GM23338 (cell line): ENCODE results near the gene IRF2BP2. TPM values are rescaled to one million over a fixed set of nuclear protein-coding genes. Genes with fewer than 3 reads are reported as not detected.

Experiments
- ATAC-seq: fragments of 200-7000 bp; cut with Tn5 transposase; 3 replicates; pipeline ENCODE4 v1.9.1; 2020
- DNase-seq: peaks from one replicate; pipeline ENCODE4 v3.0.0-alpha.2; 2015; ENCODE audit warnings: low spot score
- H2AFZ ChIP-seq: fragments of 200-600 bp; sonication (generic); 2 replicates; pipeline ENCODE4 v1.8.0; 2016; ENCODE audit warnings: antibody characterized with exemption, mild to moderate bottlenecking, moderate library complexity
- H3F3A ChIP-seq: fragments of 200-600 bp; sonication (generic); replicated peaks from 2 replicates; pipeline ENCODE4 v1.8.0; 2017; ENCODE audit warnings: antibody characterized with exemption, mixed run types, low read depth
- H3K27ac ChIP-seq: fragments of 200-600 bp; sonication (generic); 2 replicates; pipeline ENCODE4 v1.6.1; 2016; ENCODE audit warnings: low read depth
- H3K27me3 ChIP-seq: fragments of 200-600 bp; sonication (generic); 2 replicates; pipeline ENCODE4 v1.8.0; 2016; ENCODE audit warnings: mild to moderate bottlenecking, mixed run types, moderate library complexity; ENCODE audit not compliant: insufficient read depth
- H3K36me3 ChIP-seq: fragments of 200-600 bp; sonication (generic); 2 replicates; pipeline ENCODE4 v1.8.0; 2016; ENCODE audit warnings: mild to moderate bottlenecking; ENCODE audit not compliant: insufficient read depth
- H3K4me1 ChIP-seq: fragments of 200-600 bp; sonication (generic); 2 replicates; pipeline ENCODE4 v1.8.0; 2016; ENCODE audit warnings: mild to moderate bottlenecking, moderate library complexity; ENCODE audit not compliant: insufficient read depth
- H3K4me2 ChIP-seq: fragments of 200-600 bp; sonication (generic); 2 replicates; pipeline ENCODE4 v1.7.1; 2017; ENCODE audit warnings: mixed run types
- H3K4me3 ChIP-seq: fragments of 200-600 bp; sonication (generic); 2 replicates; pipeline ENCODE4 v1.6.1; 2016; ENCODE audit warnings: mixed run types
- H3K79me2 ChIP-seq: fragments of 200-600 bp; sonication (generic); replicated peaks from 2 replicates; pipeline ENCODE4 v1.8.0; 2017; ENCODE audit warnings: mild to moderate bottlenecking; ENCODE audit not compliant: insufficient read depth
- H3K9me2 ChIP-seq: fragments of 200-600 bp; sonication (generic); 2 replicates; pipeline ENCODE4 v1.8.0; 2017; ENCODE audit not compliant: insufficient read depth
- H4K20me1 ChIP-seq: fragments of 200-600 bp; sonication (generic); replicated peaks from 2 replicates; pipeline ENCODE4 v1.8.0; 2017; ENCODE audit warnings: mild to moderate bottlenecking; ENCODE audit not compliant: insufficient read depth
- H3K27ac Mint-ChIP-seq: 2 replicates; pipeline ENCODE4 v1.8.0; 2020; ENCODE audit warnings: inconsistent platforms, mild to moderate bottlenecking, moderate library complexity, mixed read lengths
- H3K27me3 Mint-ChIP-seq: 3 replicates; pipeline ENCODE4 v1.8.0; 2022; ENCODE audit warnings: low read depth, mild to moderate bottlenecking, moderate library complexity, mixed read lengths, inconsistent platforms; ENCODE audit not compliant: insufficient read depth, poor library complexity
- H3K36me3 Mint-ChIP-seq: 3 replicates; pipeline ENCODE4 v1.8.0; 2021; ENCODE audit warnings: low read depth, mild to moderate bottlenecking, inconsistent platforms, moderate library complexity, mixed read lengths
- H3K4me1 Mint-ChIP-seq: 3 replicates; pipeline ENCODE4 v1.8.0; 2020; ENCODE audit warnings: mild to moderate bottlenecking, inconsistent platforms, mixed read lengths
- H3K4me3 Mint-ChIP-seq: 3 replicates; pipeline ENCODE4 v1.8.0; 2021; ENCODE audit warnings: moderate library complexity, mild to moderate bottlenecking, inconsistent platforms, mixed read lengths
- H3K9me3 Mint-ChIP-seq: 3 replicates; pipeline ENCODE4 v1.8.0; 2020; ENCODE audit warnings: moderate library complexity, mild to moderate bottlenecking, inconsistent platforms, mixed read lengths
- CREB1 ChIP-seq: fragments of 250-450 bp; sonication (Bioruptor Pico); IDR thresholded peaks from 2 replicates; pipeline ENCODE4 v1.5.0; 2020; ENCODE audit warnings: low read depth, mild to moderate bottlenecking, moderate library complexity
- EZH2 ChIP-seq: fragments of 200-600 bp; sonication (generic); IDR thresholded peaks from one replicate; pipeline ENCODE4 v1.8.0; 2017; ENCODE audit warnings: antibody characterized with exemption, mild to moderate bottlenecking, low read depth; ENCODE audit not compliant: unreplicated experiment
- EZH2phosphoT487 ChIP-seq: fragments of 200-600 bp; sonication (generic); IDR thresholded peaks from one replicate; pipeline ENCODE4 v1.8.1; 2018; ENCODE audit warnings: antibody characterized with exemption; ENCODE audit not compliant: unreplicated experiment
- JUNB ChIP-seq: IDR thresholded peaks from one replicate; pipeline ENCODE4 v1.6.1; 2016; ENCODE audit warnings: antibody characterized with exemption; ENCODE audit not compliant: unreplicated experiment
- NANOG ChIP-seq: IDR thresholded peaks from 2 replicates; pipeline ENCODE4 v1.6.1; 2016; ENCODE audit warnings: antibody characterized with exemption, borderline replicate concordance
- POLR2AphosphoS5 ChIP-seq: IDR thresholded peaks from 2 replicates; pipeline ENCODE4 v1.6.1; 2016; ENCODE audit warnings: antibody characterized with exemption, low read depth
- ZNF331 ChIP-seq: fragments of 250-450 bp; sonication (Bioruptor Pico); IDR thresholded peaks from 2 replicates; pipeline ENCODE4 v1.5.0; 2020; ENCODE audit warnings: low read depth, mild to moderate bottlenecking, moderate library complexity
- long read RNA-seq: library from polyadenylated mRNA; unstranded; transcript quantifications from one replicate; pipeline ENCODE4 v2.0.0, GENCODE V29; 2020; ENCODE audit not compliant: unreplicated experiment
- polyA plus RNA-seq: library from polyadenylated mRNA; unstranded; fragments of >200 nt; fragmentation: Nextera tagmentation; extraction: Ambion mirVana; gene quantifications from 2 replicates; pipeline ENCODE4 v1.2.1, GENCODE V29; 2016
- total RNA-seq: library from RNA; depleted of rRNA; stranded (reverse); fragments of >200 nt; shearing (Covaris generic); gene quantifications from 2 replicates; pipeline ENCODE4 v1.2.3, GENCODE V29; 2014; rRNA removed
- TF ChIP-seq, protein P1 (sequence below): fragments of 250-450 bp; sonication (Bioruptor Pico); IDR thresholded peaks from 2 replicates; pipeline ENCODE4 v1.5.0; 2020; ENCODE audit warnings: mild to moderate bottlenecking, moderate library complexity

Gene IRF2BP2
- total RNA-seq (62.4 and 62.9 TPM in 2 replicates), polyA plus RNA-seq (19.4 and 21.5 TPM in 2 replicates)
- long read RNA-seq, full-length matches to known transcripts = 1 of 2 reads
- long read RNA-seq, partial matches to known transcripts = 0 of 2 reads
- long read RNA-seq, other reads (novel, unspliced or antisense) = 1 of 2 reads

DNA sequence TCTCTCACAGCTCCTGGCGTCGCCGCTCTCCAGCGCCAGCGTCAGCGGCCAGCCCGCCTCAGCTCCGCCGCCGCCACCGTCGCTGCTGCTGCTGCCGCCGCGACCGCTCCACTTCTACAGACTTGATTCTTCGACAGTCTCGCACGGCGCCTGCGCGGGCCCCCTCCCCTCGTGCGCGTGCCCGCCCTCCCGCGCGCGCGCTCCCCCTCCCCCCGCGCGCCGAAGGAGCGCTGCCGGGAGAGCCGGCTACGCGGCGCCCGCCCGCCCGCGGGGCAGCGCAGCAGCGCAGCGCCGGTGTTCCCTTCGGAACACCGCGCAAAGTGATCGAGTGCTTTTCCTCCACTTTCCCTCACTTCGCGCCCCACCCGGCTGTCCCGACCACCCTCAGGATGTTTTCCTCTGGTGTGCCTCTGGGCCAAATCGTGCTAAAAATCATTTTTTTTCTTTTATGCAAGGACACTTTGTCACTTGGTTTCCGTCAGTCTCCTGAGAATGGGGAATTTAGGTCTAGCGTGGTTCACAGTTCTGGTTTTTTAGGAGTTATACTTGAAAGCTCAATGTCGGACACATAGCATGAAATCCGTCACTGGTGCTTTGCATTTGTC lies at the start of gene IRF2BP2:
Gene IRF2BP2 (minus strand): TSS at position 118 of the 605 bp plus-strand sequence. CDS start 684 bp downstream, outside the sequence.
- Histone ChIP-seq H3K4me3 (peak within 1 kb of the TSS; percentile 72), H3K4me2 (peak within 1 kb of the TSS; percentile 85), H3K27ac (peak within 1 kb of the TSS; percentile 99), H3F3A (peaks cover 4% of the 10 kb centered on the region; the same call in 1 of the 2 replicates), H2AFZ (no peak within 1 kb of the TSS), H3K4me1 (peaks cover 50% of the 10 kb centered on the region), H3K36me3 (peaks cover 6% of the 10 kb centered on the region; the same call in 1 of the 2 replicates), H3K27me3 (no peaks in the 10 kb centered on the region), H4K20me1 (peaks cover 14% of the 10 kb centered on the region), H3K79me2 (peaks cover 40% of the 10 kb centered on the region), H3K9me2 (no peaks in the 10 kb centered on the region)
- DNase-seq (peak; percentile 73), ATAC-seq (peak; percentile 15)
- Mint-ChIP-seq H3K4me1 (peaks cover 58% of the 10 kb centered on the region), H3K4me3 (peak within 1 kb of the TSS; percentile 93), H3K27me3 (peaks cover 14% of the 10 kb centered on the region), H3K9me3 (peaks cover 7% of the 10 kb centered on the region; the same call in 1 of the 3 replicates), H3K36me3 (peaks cover 36% of the 10 kb centered on the region), H3K27ac (peak within 1 kb of the TSS; percentile 99)
- TF ChIP-seq POLR2AphosphoS5 (peak; percentile 78), CREB1 (no peak)

- peaks cover 25% of the 10 kb centered on the region for H3K4me1 Mint-ChIP-seq
Observed at GRCh38 chr1:234659538-234659937, 49.6 kb upstream of the IRF2BP2 start.

GRCh38 chr1:234658138-234658537 lies 48.2 kb upstream of the IRF2BP2 start:
- peak; percentile 59 for ATAC-seq
- Histone ChIP-seq H3K4me3 (no peak overlapping the region), H3K27ac (peak overlapping the region; percentile 39; the same call in 1 of the 2 replicates), H3K4me2 (no peak overlapping the region), H3K9me2 (peaks cover 7% of the 10 kb centered on the region; the same call in 1 of the 2 replicates), H3K27me3 (no peaks in the 10 kb centered on the region), H4K20me1 (no peaks in the 10 kb centered on the region), H3K36me3 (no peaks in the 10 kb centered on the region), H3F3A (0 out of 2 replicates have a peak, but pooled peaks cover 3% of the 10 kb centered on the region), H3K79me2 (no peaks in the 10 kb centered on the region), H2AFZ (peak overlapping the region; percentile 81; the same call in 1 of the 2 replicates), H3K4me1 (peaks cover 31% of the 10 kb centered on the region)
- H3K27me3 Mint-ChIP-seq = no peaks in the 10 kb centered on the region
- no peak overlapping the region for H3K4me3 Mint-ChIP-seq
- H3K9me3 Mint-ChIP-seq = no peaks in the 10 kb centered on the region
- DNase-seq = peak; percentile 23
- no peaks in the 10 kb centered on the region for H3K36me3 Mint-ChIP-seq
- peaks cover 25% of the 10 kb centered on the region for H3K4me1 Mint-ChIP-seq
- no peak overlapping the region for H3K27ac Mint-ChIP-seq
- TF ChIP-seq EZH2 = no peak
- TF ChIP-seq EZH2phosphoT487 = no peak
- TF ChIP-seq, protein P1, sequence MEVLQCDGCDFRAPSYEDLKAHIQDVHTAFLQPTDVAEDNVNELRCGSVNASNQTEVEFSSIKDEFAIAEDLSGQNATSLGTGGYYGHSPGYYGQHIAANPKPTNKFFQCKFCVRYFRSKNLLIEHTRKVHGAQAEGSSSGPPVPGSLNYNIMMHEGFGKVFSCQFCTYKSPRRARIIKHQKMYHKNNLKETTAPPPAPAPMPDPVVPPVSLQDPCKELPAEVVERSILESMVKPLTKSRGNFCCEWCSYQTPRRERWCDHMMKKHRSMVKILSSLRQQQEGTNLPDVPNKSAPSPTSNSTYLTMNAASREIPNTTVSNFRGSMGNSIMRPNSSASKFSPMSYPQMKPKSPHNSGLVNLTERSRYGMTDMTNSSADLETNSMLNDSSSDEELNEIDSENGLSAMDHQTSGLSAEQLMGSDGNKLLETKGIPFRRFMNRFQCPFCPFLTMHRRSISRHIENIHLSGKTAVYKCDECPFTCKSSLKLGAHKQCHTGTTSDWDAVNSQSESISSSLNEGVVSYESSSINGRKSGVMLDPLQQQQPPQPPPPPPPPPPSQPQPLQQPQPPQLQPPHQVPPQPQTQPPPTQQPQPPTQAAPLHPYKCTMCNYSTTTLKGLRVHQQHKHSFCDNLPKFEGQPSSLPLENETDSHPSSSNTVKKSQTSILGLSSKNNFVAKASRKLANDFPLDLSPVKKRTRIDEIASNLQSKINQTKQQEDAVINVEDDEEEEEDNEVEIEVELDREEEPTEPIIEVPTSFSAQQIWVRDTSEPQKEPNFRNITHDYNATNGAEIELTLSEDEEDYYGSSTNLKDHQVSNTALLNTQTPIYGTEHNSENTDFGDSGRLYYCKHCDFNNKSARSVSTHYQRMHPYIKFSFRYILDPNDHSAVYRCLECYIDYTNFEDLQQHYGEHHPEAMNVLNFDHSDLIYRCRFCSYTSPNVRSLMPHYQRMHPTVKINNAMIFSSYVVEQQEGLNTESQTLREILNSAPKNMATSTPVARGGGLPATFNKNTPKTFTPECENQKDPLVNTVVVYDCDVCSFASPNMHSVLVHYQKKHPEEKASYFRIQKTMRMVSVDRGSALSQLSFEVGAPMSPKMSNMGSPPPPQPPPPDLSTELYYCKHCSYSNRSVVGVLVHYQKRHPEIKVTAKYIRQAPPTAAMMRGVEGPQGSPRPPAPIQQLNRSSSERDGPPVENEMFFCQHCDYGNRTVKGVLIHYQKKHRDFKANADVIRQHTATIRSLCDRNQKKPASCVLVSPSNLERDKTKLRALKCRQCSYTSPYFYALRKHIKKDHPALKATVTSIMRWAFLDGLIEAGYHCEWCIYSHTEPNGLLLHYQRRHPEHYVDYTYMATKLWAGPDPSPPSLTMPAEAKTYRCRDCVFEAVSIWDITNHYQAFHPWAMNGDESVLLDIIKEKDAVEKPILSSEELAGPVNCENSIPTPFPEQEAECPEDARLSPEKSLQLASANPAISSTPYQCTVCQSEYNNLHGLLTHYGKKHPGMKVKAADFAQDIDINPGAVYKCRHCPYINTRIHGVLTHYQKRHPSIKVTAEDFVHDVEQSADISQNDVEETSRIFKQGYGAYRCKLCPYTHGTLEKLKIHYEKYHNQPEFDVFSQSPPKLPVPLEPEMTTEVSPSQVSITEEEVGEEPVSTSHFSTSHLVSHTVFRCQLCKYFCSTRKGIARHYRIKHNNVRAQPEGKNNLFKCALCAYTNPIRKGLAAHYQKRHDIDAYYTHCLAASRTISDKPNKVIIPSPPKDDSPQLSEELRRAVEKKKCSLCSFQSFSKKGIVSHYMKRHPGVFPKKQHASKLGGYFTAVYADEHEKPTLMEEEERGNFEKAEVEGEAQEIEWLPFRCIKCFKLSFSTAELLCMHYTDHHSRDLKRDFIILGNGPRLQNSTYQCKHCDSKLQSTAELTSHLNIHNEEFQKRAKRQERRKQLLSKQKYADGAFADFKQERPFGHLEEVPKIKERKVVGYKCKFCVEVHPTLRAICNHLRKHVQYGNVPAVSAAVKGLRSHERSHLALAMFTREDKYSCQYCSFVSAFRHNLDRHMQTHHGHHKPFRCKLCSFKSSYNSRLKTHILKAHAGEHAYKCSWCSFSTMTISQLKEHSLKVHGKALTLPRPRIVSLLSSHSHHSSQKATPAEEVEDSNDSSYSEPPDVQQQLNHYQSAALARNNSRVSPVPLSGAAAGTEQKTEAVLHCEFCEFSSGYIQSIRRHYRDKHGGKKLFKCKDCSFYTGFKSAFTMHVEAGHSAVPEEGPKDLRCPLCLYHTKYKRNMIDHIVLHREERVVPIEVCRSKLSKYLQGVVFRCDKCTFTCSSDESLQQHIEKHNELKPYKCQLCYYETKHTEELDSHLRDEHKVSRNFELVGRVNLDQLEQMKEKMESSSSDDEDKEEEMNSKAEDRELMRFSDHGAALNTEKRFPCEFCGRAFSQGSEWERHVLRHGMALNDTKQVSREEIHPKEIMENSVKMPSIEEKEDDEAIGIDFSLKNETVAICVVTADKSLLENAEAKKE = no peak
- TF ChIP-seq NANOG = no peak
- no peak for TF ChIP-seq JUNB

More at GRCh38 chr1:234659538-234659937, 49.6 kb upstream of the IRF2BP2 start:
- Histone ChIP-seq H3K27me3 (no peaks in the 10 kb centered on the region), H3K27ac (no peak overlapping the region), H3K4me3 (no peak overlapping the region), H3K9me2 (peaks cover 7% of the 10 kb centered on the region; the same call in 1 of the 2 replicates), H3K36me3 (no peaks in the 10 kb centered on the region), H3F3A (0 out of 2 replicates have a peak, but pooled peaks cover 3% of the 10 kb centered on the region), H2AFZ (no peak overlapping the region), H3K79me2 (no peaks in the 10 kb centered on the region), H4K20me1 (no peaks in the 10 kb centered on the region), H3K4me2 (no peak overlapping the region), H3K4me1 (peaks cover 31% of the 10 kb centered on the region)
- no peak for TF ChIP-seq ZNF331 (CRISPR knock-in tag)
- Mint-ChIP-seq H3K27me3 (peaks cover 4% of the 10 kb centered on the region), H3K9me3 (no peaks in the 10 kb centered on the region), H3K27ac (no peak overlapping the region), H3K4me3 (no peak overlapping the region), H3K36me3 (no peaks in the 10 kb centered on the region)
- ATAC-seq (no peak), DNase-seq (no peak)
